Right renal pelvis (tissue), 4 donors: Measurements from ENCODE around the gene NDUFA7. TPM values are rescaled to one million over a fixed set of nuclear protein-coding genes. Genes with fewer than 3 reads are reported as not detected.
"Not testable (repeated sequence)": the region's sequence is repeated elsewhere in the genome, so short reads cannot be mapped to it uniquely, and the experiment has no call there.

Experiments used
- DNase-seq, 4 donors: peaks; one replicate each; pipeline ENCODE4 v3.0.0-alpha.2; 2013; ENCODE audit warnings: low read depth in 4 of 4, low spot score in 3 of 4, missing footprints in 1 of 4
- polyA plus RNA-seq, 4 donors: library from polyadenylated mRNA; unstranded; fragments of 120-200 nt; gene quantifications; one replicate each; pipeline ENCODE4 v1.2.1, GENCODE V29; 2013; ENCODE audit not compliant: insufficient read length in 4 of 4

NDUFA7 gene
- polyA plus RNA-seq, 4 donors: 44.9 to 61.6 (median 57.9) TPM

GRCh38 chr19:8322638-8322997 is 1.4 kb upstream of the NDUFA7 start:
- no peak for DNase-seq

GRCh38 chr19:8321986-8322637 is 937 bp upstream of the NDUFA7 start:
- no peak for DNase-seq

GRCh38 chr19:8320564-8321066 is 560 bp downstream of the NDUFA7 start:
- DNase-seq: no peak

GRCh38 chr19:8319807-8320520 is 1.2 kb downstream of the NDUFA7 start:
- no peak for DNase-seq

- not testable (repeated sequence) for DNase-seq
Observed at GRCh38 chr19:8318835-8319234, 2.3 kb downstream of the NDUFA7 start.

GRCh38 chr19:8316351-8317125 is 4.6 kb downstream of the NDUFA7 start:
- DNase-seq: no peak

- DNase-seq: not testable (repeated sequence)
Observed at GRCh38 chr19:8314981-8315640, 6.1 kb downstream of the NDUFA7 start.

- DNase-seq: no peak
Observed at GRCh38 chr19:8311461-8312260, 9.5 kb downstream of the NDUFA7 start.

- DNase-seq: no peak
Observed at GRCh38 chr19:8310342-8311055, 10.7 kb downstream of the NDUFA7 start.

GRCh38 chr19:8308891-8309291 is 12.3 kb downstream of the NDUFA7 start:
- no peak for DNase-seq

GRCh38 chr19:8307965-8308866 is 13.0 kb downstream of the NDUFA7 start, which contains the start of gene CD320:
TSS of gene CD320 (minus strand) at chr19:8308358. CDS start at chr19:8308290, 68 bp downstream.
- peak; percentile 84 to 88 (median 86) for DNase-seq

- DNase-seq: no peak
Observed at GRCh38 chr19:8307400-8307964, 13.7 kb downstream of the NDUFA7 start.

GRCh38 chr19:8306235-8307054 is 14.7 kb downstream of the NDUFA7 start:
- DNase-seq: no peak

- no peak for DNase-seq
Observed at GRCh38 chr19:8305798-8306197, 15.4 kb downstream of the NDUFA7 start.

- DNase-seq: no peak
Observed at GRCh38 chr19:8304841-8305621, 16.1 kb downstream of the NDUFA7 start.

GRCh38 chr19:8302734-8303133 is 18.4 kb downstream of the NDUFA7 start:
- DNase-seq: no peak
